NCI-H446 treated with DMSO at 0.1 percent for 48 hours (cell line): ENCODE results near the gene KIAA1328.

Experiments used
- DNase-seq: peaks from one replicate; lab custom pipeline; 2025; lab: John Stamatoyannopoulos, UW

Gene KIAA1328

GRCh38 chr18:37253394-37254235 lies 424.7 kb downstream of the KIAA1328 start:
- no peak for DNase-seq

- DNase-seq = no peak
Measured at GRCh38 chr18:37254236-37254754, 425.4 kb downstream of the KIAA1328 start.

GRCh38 chr18:37254973-37255372 lies 426.0 kb downstream of the KIAA1328 start:
- DNase-seq = no peak

- no peak for DNase-seq
Measured at GRCh38 chr18:37258131-37258530, 429.2 kb downstream of the KIAA1328 start.

- no peak for DNase-seq
Measured at GRCh38 chr18:37258819-37259218, 429.9 kb downstream of the KIAA1328 start.

GRCh38 chr18:37259711-37260110 lies 430.8 kb downstream of the KIAA1328 start:
- no peak for DNase-seq

- no peak for DNase-seq
Measured at GRCh38 chr18:37260367-37261093, 431.6 kb downstream of the KIAA1328 start.

GRCh38 chr18:37261246-37261840 lies 432.4 kb downstream of the KIAA1328 start:
- no peak for DNase-seq

- no peak for DNase-seq
Measured at GRCh38 chr18:37261988-37262387, 433.1 kb downstream of the KIAA1328 start.

- DNase-seq = no peak
Measured at GRCh38 chr18:37264956-37265355, 436.0 kb downstream of the KIAA1328 start.

- DNase-seq = no peak
Measured at GRCh38 chr18:37265382-37265781, 436.5 kb downstream of the KIAA1328 start.

GRCh38 chr18:37266290-37266689 lies 437.4 kb downstream of the KIAA1328 start:
- DNase-seq = no peak

GRCh38 chr18:37270038-37270665 lies 441.2 kb downstream of the KIAA1328 start:
- DNase-seq = no peak

- no peak for DNase-seq
Measured at GRCh38 chr18:37270666-37271052, 441.7 kb downstream of the KIAA1328 start.

- DNase-seq = peak; percentile 78
Measured at GRCh38 chr18:37272226-37272625, 443.3 kb downstream of the KIAA1328 start.

- DNase-seq = no peak
Measured at GRCh38 chr18:37272841-37273240, 443.9 kb downstream of the KIAA1328 start.

GRCh38 chr18:37274309-37275236 lies 445.6 kb downstream of the KIAA1328 start:
- no peak for DNase-seq

GRCh38 chr18:37275237-37275741 lies 446.4 kb downstream of the KIAA1328 start:
- no peak for DNase-seq

- no peak for DNase-seq
Measured at GRCh38 chr18:37276111-37276890, 447.4 kb downstream of the KIAA1328 start.

GRCh38 chr18:37277804-37278203 lies 448.9 kb downstream of the KIAA1328 start:
- no peak for DNase-seq
